CD4-positive, alpha-beta T cell treated with Interleukin-15 for 1 hour (primary cell): Measurements from ENCODE around the gene CABP1.
A peak's percentile ranks its signal among the peaks of the same experiment; 100 is the strongest.

ENCODE experiments used
- DNase-seq: peaks from one replicate; pipeline ENCODE4 v3.0.0-alpha.2; 2020

The CABP1 gene

GRCh38 chr12:120640861-120641833, 721 bp downstream of the CABP1 start:
- DNase-seq = peak; percentile 42

- DNase-seq = no peak
These were observed 1.7 kb downstream of the CABP1 start for GRCh38 chr12:120642121-120642520.

DNA sequence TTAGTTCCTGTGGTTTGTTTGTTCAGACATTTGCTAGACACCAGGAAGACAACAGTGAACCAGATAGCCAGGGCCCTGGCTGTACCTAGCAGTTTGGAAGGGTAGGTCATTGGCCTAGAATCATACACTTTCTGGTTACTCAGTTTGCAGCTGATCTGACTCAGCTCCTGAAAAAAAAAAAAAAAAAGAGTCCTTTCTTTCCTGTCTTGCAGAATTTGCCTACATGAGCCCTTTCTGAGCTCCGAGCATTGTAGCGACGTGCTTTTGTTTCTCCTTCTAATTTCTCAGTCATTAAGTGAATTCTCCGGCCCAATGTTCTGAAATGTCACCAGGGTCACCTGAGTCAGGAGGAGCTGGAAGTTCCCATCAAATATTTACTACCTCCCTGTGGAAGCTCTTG, 2.4 kb downstream of the CABP1 start:
- DNase-seq = no peak

- DNase-seq = no peak
These were observed 3.1 kb downstream of the CABP1 start for GRCh38 chr12:120643574-120643973.

- DNase-seq = no peak
These were observed 5.6 kb downstream of the CABP1 start for GRCh38 chr12:120646044-120646443.

DNA sequence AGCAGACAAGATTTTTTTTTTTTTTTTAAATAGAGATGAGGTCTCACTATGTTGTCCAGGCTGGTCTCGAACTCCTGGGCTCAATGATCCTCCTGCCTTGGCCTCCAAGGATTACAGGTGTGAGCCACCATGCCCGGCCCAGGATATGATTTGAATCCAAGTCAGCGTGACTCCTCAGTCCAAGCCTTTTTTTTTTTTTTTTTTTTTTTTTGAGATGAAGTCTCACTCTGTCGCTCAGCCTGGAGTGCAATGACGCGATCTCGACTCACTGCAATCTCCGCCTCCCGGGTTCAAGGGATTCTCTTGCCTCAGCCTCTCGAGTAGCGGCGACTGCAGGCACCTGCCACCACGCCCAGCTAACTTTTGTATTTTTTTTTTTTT, 6.9 kb downstream of the CABP1 start:
- no peak for DNase-seq

DNA sequence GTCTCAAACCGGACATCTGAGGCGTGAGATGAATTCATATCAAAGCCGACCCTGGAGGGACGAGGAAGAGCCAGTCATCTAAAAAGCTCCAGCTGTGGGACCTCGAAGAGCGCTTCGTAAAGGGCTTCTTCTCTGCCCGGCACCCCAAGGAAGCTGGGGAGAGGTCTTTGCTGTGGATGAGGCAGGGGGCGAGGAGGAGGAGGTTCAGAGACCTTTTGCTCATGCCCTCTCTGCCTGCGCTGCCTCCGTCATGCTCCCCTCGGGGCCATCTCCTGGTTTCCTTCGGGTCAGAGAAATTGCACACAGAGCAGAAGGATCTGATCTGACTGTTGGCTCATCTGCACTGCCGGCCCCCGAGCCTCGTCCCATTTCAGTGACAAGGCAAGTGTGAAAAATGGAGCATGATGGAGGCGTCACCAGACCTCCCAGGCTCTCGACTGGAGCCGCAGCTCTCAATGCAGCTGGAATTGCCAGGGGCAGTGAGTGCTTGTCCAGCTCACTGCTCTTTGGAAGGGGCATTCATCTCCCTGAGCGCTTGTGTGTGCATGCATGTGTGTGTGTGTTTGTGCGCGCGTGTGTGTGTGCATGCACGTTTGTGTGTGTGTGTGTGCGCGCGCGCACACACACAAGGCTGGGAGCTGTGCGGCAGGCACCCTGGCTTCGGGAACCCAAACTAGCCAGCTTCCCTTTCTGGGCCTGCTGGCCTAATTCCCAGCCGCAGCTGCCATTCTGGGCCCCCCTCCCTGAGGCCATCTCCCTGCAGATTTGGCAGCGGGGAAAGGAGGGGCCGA, 9.2 kb downstream of the CABP1 start:
- no peak for DNase-seq

DNA sequence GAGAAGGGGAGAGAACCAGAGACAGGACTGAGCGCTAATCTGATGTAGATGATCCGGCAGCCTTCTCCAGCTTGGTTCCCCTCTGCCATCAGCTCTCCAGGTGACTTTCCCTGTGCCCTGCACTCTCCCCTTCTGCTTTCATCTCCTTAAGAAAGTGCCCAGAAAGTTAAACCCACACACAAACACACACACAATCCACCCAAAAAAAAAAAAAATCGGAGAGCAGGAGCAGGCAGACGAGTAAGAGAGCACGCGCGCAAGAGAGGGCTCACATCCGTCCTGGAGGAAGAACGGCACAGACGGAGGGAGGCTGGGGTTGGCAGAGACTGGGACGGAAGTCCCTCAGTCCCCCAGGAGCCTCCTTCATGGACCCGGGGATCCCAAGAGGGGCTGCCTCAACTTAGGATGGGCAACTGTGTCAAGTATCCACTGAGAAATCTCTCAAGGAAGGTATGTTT, 9.8 kb downstream of the CABP1 start:
- DNase-seq = no peak

- DNase-seq = no peak
These were observed 11.4 kb downstream of the CABP1 start for GRCh38 chr12:120651821-120652220.

GRCh38 chr12:120652656-120653435, 12.4 kb downstream of the CABP1 start:
- no peak for DNase-seq

DNA sequence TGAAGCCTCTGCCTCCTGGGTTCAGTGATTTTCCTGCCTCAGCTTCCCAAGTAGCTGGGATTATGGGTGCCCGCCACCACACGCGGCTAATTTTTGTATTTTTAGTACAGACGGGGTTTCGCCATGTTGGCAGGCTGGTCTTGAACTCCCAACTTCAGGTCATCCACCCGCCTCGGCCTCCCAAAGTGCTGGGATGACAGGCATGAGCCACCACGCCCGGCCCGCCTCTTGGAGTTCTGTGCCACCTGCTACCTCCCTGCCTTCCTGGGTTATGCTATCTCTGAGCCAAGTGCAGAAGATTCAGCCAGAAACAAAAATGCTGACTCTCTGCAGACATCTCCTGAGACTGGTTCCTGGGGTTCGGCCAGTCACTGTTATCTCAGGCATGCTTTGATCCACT, 13.2 kb downstream of the CABP1 start:
- DNase-seq = no peak

- DNase-seq = no peak
These were observed 14.2 kb downstream of the CABP1 start for GRCh38 chr12:120654656-120655055.

GRCh38 chr12:120656008-120656407, 15.6 kb downstream of the CABP1 start:
- DNase-seq = no peak

- DNase-seq = no peak
These were observed 18.1 kb downstream of the CABP1 start for GRCh38 chr12:120658286-120659150.

GRCh38 chr12:120659151-120659525, 18.7 kb downstream of the CABP1 start:
- DNase-seq = no peak

DNA sequence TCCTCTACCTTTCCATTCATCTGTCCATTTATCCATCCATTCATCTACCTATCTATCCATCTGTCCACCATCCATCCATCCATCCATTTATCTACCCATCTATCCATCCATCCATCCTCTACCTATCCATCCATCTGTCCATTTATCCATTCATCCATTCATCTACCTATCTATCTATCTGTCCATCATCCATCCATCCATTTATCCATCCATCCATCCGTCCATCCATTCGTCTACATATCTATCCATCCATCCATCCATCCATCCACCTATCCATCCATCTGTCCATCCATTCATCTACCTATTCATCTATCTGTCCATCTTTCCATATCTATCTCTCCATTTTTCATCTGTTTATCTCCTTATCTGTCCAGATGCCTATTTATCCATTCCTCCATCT, 21.0 kb downstream of the CABP1 start:
- no peak for DNase-seq

- peak; percentile 36 for DNase-seq
These were observed 22.5 kb downstream of the CABP1 start for GRCh38 chr12:120662879-120663278.

- DNase-seq = no peak
These were observed 23.3 kb downstream of the CABP1 start for GRCh38 chr12:120663741-120664140.

DNA sequence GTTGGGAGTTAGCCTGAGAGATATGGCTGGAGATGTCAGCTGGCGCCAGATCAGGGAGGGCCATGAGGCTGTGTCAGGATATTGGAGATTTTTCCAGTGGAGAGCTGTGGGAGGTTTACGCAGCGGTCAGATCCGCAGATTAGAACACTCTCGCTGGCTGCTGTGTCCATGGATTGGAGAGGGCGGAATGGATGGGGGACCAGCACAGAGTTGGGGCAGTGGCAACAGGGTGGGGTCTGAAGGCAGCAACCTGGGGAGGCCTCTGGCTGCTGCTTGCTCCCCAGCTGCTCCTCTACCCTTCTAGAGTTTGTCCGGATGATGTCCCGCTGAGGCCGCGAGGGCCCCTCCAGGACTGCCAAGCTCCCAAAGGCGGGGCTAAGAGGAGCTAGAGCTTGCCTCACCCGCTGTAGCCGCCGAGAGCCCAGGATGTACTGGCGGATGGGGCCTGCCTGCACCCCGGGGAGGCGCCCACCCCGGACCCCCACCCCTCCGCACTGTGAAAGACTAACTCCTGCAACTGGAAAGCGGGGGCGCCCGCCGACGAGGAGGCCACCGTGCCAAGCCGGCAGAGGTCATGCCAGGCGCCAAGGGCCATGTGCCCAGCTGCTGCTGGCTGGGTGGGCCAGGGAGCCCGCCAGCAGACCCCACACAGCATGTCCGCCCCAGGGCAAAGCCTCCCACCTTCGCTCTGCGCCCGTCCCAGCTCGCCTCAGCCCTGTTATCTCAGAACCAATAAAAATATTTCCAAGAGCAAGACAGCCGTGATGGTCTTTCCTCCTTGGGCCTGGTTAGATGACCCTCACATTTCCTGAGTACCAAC, 26.4 kb downstream of the CABP1 start:
- DNase-seq = no peak

DNA sequence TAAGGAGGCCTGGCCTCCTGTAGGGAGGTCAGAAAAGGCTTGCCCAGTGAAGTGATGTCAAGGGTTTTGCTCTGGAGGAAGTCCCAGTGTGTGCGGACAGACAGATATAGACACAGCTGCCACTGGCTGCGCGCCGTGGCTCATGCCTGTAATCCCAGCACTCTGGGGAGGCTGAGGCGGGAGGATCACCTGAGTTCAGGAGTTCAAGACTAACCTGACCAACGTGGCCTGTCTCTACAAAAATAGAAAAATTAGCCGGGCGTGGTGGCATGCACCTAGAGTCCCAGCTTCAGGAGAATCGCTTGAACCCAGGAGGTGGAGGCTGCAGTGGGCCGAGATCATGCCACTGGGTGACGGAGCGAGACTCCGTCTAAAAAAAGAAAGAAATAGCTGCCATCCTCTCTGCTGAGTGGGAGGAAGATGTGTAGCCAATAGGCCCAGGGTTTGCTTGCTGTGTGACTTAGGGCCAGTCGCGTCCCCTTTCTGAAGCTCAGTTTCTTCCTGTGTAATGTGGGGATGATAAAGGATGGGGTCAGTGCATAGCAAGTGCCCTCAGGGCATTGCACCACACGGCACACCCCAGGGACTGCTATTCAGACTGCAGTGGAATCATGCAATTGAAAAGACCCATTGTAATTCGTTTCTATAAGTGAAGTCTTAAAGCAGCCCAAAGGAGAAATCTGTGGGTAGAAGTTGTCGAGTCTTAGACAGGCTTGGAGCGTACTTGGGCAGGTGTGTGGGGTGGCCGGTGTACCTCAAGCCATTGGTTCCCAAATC, 27.9 kb downstream of the CABP1 start:
- no peak for DNase-seq
